Measurements from ENCODE around the gene RPTOR.

RPTOR gene

DNA sequence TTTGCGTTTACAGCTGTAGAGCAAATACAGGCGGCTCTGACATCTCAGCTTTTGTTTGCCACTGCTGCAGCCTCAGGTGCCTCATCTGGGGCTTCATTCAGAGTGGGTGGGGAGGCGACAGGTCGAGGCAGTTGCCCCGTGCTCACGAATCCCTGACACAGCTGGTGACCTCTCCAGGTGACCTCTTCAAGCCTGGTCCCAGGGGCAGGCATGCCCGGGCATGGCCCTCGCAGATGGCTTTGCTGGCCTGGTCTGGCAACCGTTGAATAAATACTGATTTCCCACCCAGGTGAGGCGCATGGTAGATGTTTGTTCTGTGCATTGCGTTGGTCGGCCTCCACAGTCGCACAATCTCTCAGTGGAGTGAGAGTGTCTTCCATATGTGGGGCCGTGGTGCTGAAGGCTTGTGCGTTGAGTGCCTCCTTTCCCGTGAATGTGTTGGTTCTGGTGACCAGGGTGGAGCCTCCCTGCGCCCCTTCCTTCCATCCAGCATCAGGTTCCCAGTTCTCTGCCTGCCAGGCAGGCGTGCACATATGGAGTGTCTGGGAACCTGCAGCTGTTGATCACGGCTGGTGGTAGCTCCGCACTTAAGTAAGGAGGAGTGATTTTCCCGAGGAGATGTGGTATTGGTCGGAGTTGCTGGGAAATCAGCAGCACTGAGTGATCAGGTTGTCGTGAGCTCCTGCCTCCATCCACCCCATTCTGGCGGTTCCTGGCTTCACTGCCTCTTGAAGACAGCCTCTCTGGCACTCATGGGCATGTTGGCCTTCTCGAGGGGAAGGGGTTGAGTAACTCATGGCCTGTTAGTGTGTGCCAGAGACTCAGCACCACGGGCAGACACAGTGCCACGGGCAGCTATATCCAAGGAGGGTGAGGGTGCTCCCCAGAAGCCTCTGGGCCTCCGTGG lies 149.7 kb downstream of the RPTOR start:
- TF ChIP-seq, protein P1, sequence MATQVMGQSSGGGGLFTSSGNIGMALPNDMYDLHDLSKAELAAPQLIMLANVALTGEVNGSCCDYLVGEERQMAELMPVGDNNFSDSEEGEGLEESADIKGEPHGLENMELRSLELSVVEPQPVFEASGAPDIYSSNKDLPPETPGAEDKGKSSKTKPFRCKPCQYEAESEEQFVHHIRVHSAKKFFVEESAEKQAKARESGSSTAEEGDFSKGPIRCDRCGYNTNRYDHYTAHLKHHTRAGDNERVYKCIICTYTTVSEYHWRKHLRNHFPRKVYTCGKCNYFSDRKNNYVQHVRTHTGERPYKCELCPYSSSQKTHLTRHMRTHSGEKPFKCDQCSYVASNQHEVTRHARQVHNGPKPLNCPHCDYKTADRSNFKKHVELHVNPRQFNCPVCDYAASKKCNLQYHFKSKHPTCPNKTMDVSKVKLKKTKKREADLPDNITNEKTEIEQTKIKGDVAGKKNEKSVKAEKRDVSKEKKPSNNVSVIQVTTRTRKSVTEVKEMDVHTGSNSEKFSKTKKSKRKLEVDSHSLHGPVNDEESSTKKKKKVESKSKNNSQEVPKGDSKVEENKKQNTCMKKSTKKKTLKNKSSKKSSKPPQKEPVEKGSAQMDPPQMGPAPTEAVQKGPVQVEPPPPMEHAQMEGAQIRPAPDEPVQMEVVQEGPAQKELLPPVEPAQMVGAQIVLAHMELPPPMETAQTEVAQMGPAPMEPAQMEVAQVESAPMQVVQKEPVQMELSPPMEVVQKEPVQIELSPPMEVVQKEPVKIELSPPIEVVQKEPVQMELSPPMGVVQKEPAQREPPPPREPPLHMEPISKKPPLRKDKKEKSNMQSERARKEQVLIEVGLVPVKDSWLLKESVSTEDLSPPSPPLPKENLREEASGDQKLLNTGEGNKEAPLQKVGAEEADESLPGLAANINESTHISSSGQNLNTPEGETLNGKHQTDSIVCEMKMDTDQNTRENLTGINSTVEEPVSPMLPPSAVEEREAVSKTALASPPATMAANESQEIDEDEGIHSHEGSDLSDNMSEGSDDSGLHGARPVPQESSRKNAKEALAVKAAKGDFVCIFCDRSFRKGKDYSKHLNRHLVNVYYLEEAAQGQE (IDR thresholded peaks at IDR 0.05; ENCODE audit: insufficient replicate concordance, low read depth) = no peak
- TF ChIP-seq, protein P2, sequence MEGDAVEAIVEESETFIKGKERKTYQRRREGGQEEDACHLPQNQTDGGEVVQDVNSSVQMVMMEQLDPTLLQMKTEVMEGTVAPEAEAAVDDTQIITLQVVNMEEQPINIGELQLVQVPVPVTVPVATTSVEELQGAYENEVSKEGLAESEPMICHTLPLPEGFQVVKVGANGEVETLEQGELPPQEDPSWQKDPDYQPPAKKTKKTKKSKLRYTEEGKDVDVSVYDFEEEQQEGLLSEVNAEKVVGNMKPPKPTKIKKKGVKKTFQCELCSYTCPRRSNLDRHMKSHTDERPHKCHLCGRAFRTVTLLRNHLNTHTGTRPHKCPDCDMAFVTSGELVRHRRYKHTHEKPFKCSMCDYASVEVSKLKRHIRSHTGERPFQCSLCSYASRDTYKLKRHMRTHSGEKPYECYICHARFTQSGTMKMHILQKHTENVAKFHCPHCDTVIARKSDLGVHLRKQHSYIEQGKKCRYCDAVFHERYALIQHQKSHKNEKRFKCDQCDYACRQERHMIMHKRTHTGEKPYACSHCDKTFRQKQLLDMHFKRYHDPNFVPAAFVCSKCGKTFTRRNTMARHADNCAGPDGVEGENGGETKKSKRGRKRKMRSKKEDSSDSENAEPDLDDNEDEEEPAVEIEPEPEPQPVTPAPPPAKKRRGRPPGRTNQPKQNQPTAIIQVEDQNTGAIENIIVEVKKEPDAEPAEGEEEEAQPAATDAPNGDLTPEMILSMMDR (IDR thresholded peaks at IDR 0.05; ENCODE audit: insufficient read depth, low read length) = no peak
- TF ChIP-seq GABPA (IDR thresholded peaks at IDR 0.05; ENCODE audit: low read depth) (no peak), SPI1 (IDR thresholded peaks at IDR 0.05; ENCODE audit: borderline replicate concordance, low read depth) (no peak), POLR2AphosphoS5 (IDR thresholded peaks at IDR 0.05; ENCODE audit: low read depth) (no peak)
- Histone ChIP-seq H3K27me3 (ENCODE audit: insufficient read depth, poor library complexity, severe bottlenecking) (no peaks in the 10 kb centered on the region), H3K4me3 (replicated peaks; ENCODE audit: insufficient read depth, low read length) (no peak overlapping the region), H3K27ac (replicated peaks) (no peak overlapping the region)
- DNase-seq (ENCODE audit: low read depth in 1 of 2, low spot score in 1 of 2) = no peak

DNA sequence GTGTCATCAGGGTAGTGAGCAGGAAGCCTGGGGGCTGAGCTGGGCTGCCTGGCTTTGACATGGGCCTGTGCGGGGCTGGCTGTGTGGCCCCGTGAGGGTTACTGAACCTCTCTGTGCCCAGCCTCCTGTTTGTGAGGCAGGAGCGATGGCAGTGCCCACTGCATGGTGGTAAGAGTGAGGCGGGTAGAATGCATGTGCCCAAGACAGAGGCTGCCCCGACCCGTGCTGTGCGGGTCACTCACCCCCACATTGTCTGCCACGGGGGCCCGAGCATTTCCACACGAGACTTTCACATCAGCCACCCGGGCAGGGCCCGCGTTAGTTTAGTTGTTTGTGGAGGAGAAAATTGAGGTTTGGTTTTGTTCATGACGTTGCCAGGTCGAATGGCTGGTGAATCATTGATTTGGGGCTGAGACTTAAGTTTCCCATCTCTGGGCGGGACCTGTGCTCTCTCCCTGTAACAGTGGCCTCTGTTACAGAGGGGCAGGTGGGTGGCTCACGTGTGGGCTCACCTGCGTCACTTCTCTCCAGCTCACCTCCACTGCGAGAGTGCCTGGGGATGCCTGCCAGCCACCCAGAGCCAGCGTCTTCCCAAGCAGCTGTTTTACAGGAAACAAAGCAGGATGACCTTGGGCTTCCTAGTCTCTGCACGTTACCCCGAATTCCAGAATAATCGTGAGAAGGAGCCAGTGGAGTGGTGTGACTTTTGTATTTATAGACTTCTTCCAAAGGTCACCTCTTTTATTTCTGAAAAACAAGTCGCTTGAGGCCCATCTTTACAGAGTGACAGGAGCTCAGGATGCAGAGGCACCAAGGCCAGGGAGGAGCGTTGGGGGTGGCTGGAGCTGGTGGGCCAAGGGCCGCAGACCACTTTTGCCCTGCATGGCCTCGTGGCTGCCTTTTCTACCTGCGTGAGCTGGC lies 150.6 kb downstream of the RPTOR start:
- no peaks in the 10 kb centered on the region for H3K27me3 ChIP-seq (ENCODE audit: insufficient read depth, poor library complexity, severe bottlenecking)
- no peak for TF ChIP-seq SPI1 (IDR thresholded peaks at IDR 0.05; ENCODE audit: borderline replicate concordance, low read depth)
- TF ChIP-seq, protein P1 (IDR thresholded peaks at IDR 0.05; ENCODE audit: insufficient replicate concordance, low read depth) = no peak
- TF ChIP-seq, protein P2 (IDR thresholded peaks at IDR 0.05; ENCODE audit: insufficient read depth, low read length) = no peak
- no peak for TF ChIP-seq POLR2AphosphoS5 (IDR thresholded peaks at IDR 0.05; ENCODE audit: low read depth)
- no peak for TF ChIP-seq GABPA (IDR thresholded peaks at IDR 0.05; ENCODE audit: low read depth)
- H3K4me3 ChIP-seq (replicated peaks; ENCODE audit: insufficient read depth, low read length) = no peak overlapping the region
- no peak for DNase-seq (ENCODE audit: low read depth in 1 of 2, low spot score in 1 of 2)
- no peak overlapping the region for H3K27ac ChIP-seq (replicated peaks)

DNA sequence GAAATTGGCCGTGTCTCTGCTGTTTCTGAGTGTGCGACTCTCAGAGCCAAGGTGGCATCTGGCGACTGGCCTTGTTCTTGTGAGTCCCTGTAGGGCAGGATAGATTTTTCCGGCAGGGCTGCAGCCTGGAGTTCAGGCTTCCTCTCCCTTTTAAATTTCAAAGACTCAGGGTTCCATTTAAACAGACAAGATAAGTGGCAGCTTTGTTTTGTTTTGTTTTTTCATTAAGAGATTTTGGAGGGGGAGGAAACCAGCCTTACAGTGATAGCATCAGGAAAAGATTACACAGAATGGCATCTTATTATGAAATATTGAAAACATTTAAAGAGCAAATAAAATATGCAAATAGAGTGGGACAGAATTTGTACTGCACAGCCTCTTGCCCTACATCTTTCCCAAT lies 151.3 kb downstream of the RPTOR start:
- Histone ChIP-seq H3K27ac (replicated peaks) (no peak overlapping the region), H3K27me3 (ENCODE audit: insufficient read depth, poor library complexity, severe bottlenecking) (no peaks in the 10 kb centered on the region), H3K4me3 (replicated peaks; ENCODE audit: insufficient read depth, low read length) (no peak overlapping the region)
- no peak for DNase-seq (ENCODE audit: low read depth in 1 of 2, low spot score in 1 of 2)
- TF ChIP-seq, protein P1 (IDR thresholded peaks at IDR 0.05; ENCODE audit: insufficient replicate concordance, low read depth) = no peak
- no peak for TF ChIP-seq GABPA (IDR thresholded peaks at IDR 0.05; ENCODE audit: low read depth)
- TF ChIP-seq POLR2AphosphoS5 (IDR thresholded peaks at IDR 0.05; ENCODE audit: low read depth) = no peak
- TF ChIP-seq, protein P2 (IDR thresholded peaks at IDR 0.05; ENCODE audit: insufficient read depth, low read length) = no peak
- TF ChIP-seq SPI1 (IDR thresholded peaks at IDR 0.05; ENCODE audit: borderline replicate concordance, low read depth) = no peak
